Lower leg skin (tissue), 3 donors: ENCODE data around the gene SLC2A11.

Experiments used
- CTCF ChIP-seq, 3 donors: fragments of 450-650 bp; IDR thresholded peaks; one replicate each; pipeline ENCODE4 v1.5.1; 2016; ENCODE audit warnings: antibody characterized with exemption in 3 of 3, mild to moderate bottlenecking in 3 of 3, moderate library complexity in 2 of 3
- POLR2A ChIP-seq, 2 donors: fragments of 450-650 bp; IDR thresholded peaks; one replicate each; pipeline ENCODE4 v1.6.1; 2016 to 2017; ENCODE audit warnings: antibody characterized with exemption in 2 of 2, mild to moderate bottlenecking in 1 of 2, moderate library complexity in 1 of 2

GRCh38 chr22:23833017-23833751 is 24.5 kb upstream of the SLC2A11 start:
- TF ChIP-seq POLR2A (IDR thresholded peaks at IDR 0.05) = no peak
- no peak for TF ChIP-seq CTCF (IDR thresholded peaks at IDR 0.05)
